Nephron progenitor cell (in vitro differentiated cells): ENCODE results near the gene LRRC56.

ENCODE experiments used
- DNase-seq: peaks from one replicate; pipeline ENCODE4 v3.0.0; 2021
- H3K27ac Mint-ChIP-seq: 2 replicates; pipeline ENCODE4 v1.8.0; 2021; ENCODE audit warnings: mild to moderate bottlenecking, moderate library complexity, mixed read lengths
- H3K27me3 Mint-ChIP-seq: 2 replicates; pipeline ENCODE4 v1.8.0; 2021; ENCODE audit warnings: mild to moderate bottlenecking, low read depth, mixed read lengths; ENCODE audit not compliant: poor library complexity
- H3K36me3 Mint-ChIP-seq: 2 replicates; pipeline ENCODE4 v1.8.0; 2021; ENCODE audit warnings: low read depth, mixed read lengths
- H3K4me1 Mint-ChIP-seq: 2 replicates; pipeline ENCODE4 v1.8.0; 2021; ENCODE audit warnings: mixed read lengths
- H3K4me3 Mint-ChIP-seq: 2 replicates; pipeline ENCODE4 v1.8.0; 2021; ENCODE audit warnings: mild to moderate bottlenecking, moderate library complexity, mixed read lengths
- H3K9me3 Mint-ChIP-seq: 2 replicates; pipeline ENCODE4 v1.8.0; 2021; ENCODE audit warnings: mild to moderate bottlenecking, moderate library complexity, mixed read lengths
- CTCF ChIP-seq: fragments of 200-600 bp; sonication (generic); IDR thresholded peaks from 2 replicates; pipeline ENCODE4 v1.5.0; 2021; ENCODE audit warnings: antibody characterized with exemption

Gene LRRC56

GRCh38 chr11:504053-504993, 33.0 kb upstream of the LRRC56 start:
- TF ChIP-seq CTCF, result no peak
- H3K36me3 Mint-ChIP-seq, result peaks cover 9% of the 10 kb centered on the region
- DNase-seq, result no peak
- no peaks in the 10 kb centered on the region for H3K9me3 Mint-ChIP-seq
- H3K4me1 Mint-ChIP-seq, result peaks cover 19% of the 10 kb centered on the region
- peak overlapping the region; percentile 97 for H3K4me3 Mint-ChIP-seq
- no peaks in the 10 kb centered on the region for H3K27me3 Mint-ChIP-seq
- H3K27ac Mint-ChIP-seq, result no peak overlapping the region

- no peaks in the 10 kb centered on the region for H3K9me3 Mint-ChIP-seq
- H3K4me1 Mint-ChIP-seq, result peaks cover 19% of the 10 kb centered on the region
- H3K27me3 Mint-ChIP-seq, result no peaks in the 10 kb centered on the region
- H3K36me3 Mint-ChIP-seq, result peaks cover 12% of the 10 kb centered on the region
- H3K27ac Mint-ChIP-seq, result peak overlapping the region; percentile 48
- DNase-seq, result no peak
- H3K4me3 Mint-ChIP-seq, result peak overlapping the region; percentile 97
- TF ChIP-seq CTCF, result no peak
These were observed 32.4 kb upstream of the LRRC56 start for GRCh38 chr11:504994-505344.

GRCh38 chr11:506238-506994, 30.9 kb upstream of the LRRC56 start:
- Mint-ChIP-seq H3K4me1 (peaks cover 19% of the 10 kb centered on the region), H3K27me3 (no peaks in the 10 kb centered on the region), H3K4me3 (peak overlapping the region; percentile 97), H3K36me3 (peaks cover 22% of the 10 kb centered on the region), H3K27ac (peak overlapping the region; percentile 100), H3K9me3 (no peaks in the 10 kb centered on the region)
- TF ChIP-seq CTCF, result no peak
- DNase-seq, result peak; percentile 98

- DNase-seq, result peak; percentile 99
- Mint-ChIP-seq H3K4me1 (peaks cover 19% of the 10 kb centered on the region), H3K27me3 (no peaks in the 10 kb centered on the region), H3K27ac (peak within 1 kb of the TSS; percentile 100), H3K4me3 (peak within 1 kb of the TSS; percentile 97), H3K9me3 (no peaks in the 10 kb centered on the region), H3K36me3 (peaks cover 27% of the 10 kb centered on the region)
- TF ChIP-seq CTCF, result no peak
These were observed 30.2 kb upstream of the LRRC56 start, which contains the start of gene RNH1 for GRCh38 chr11:506995-507726. TSS of gene RNH1 (minus strand) at chr11:507242. CDS start at chr11:502162, 5,080 bp downstream.

- TF ChIP-seq CTCF, result no peak
- H3K9me3 Mint-ChIP-seq, result no peaks in the 10 kb centered on the region
- peak overlapping the region; percentile 97 for H3K4me3 Mint-ChIP-seq
- peaks cover 34% of the 10 kb centered on the region for H3K36me3 Mint-ChIP-seq
- peaks cover 19% of the 10 kb centered on the region for H3K4me1 Mint-ChIP-seq
- no peaks in the 10 kb centered on the region for H3K27me3 Mint-ChIP-seq
- H3K27ac Mint-ChIP-seq, result no peak overlapping the region
- no peak for DNase-seq
These were observed 29.4 kb upstream of the LRRC56 start for GRCh38 chr11:507727-508515.
